DND-41 (cell line): ENCODE results near the gene ZMIZ1.
"Not testable (repeated sequence)": the region's sequence is repeated elsewhere in the genome, so short reads cannot be mapped to it uniquely, and the experiment has no call there.

Experiments
- ATAC-seq: fragments of 200-7000 bp; cut with Tn5 transposase; 3 replicates; pipeline ENCODE4 v1.9.1; 2021; ENCODE audit warnings: low read depth; ENCODE audit not compliant: insufficient read depth
- DNase-seq: peaks from one replicate; pipeline ENCODE4 v3.0.0-alpha.2; 2020
- H2AFZ ChIP-seq: 2 replicates; pipeline ENCODE4 v1.6.0; 2012; ENCODE audit warnings: low read depth, low read length
- H3K27ac ChIP-seq: 2 replicates; pipeline ENCODE4 v1.5.1; 2012; ENCODE audit warnings: low read length, inconsistent platforms
- H3K27me3 ChIP-seq: fragments of 200-600 bp; sonication (generic); 2 replicates; pipeline ENCODE4 v1.6.0; 2012; ENCODE audit warnings: low read length, mild to moderate bottlenecking, inconsistent platforms; ENCODE audit not compliant: insufficient read depth, poor library complexity
- H3K36me3 ChIP-seq: 2 replicates; pipeline ENCODE4 v1.5.1; 2012; ENCODE audit warnings: low read length, inconsistent platforms; ENCODE audit not compliant: insufficient read depth
- H3K4me1 ChIP-seq: 2 replicates; pipeline ENCODE4 v1.5.1; 2012; ENCODE audit warnings: mild to moderate bottlenecking, low read length; ENCODE audit not compliant: insufficient read depth
- H3K4me2 ChIP-seq: 2 replicates; pipeline ENCODE4 v1.6.0; 2012; ENCODE audit warnings: mild to moderate bottlenecking, moderate library complexity, low read length, inconsistent platforms; ENCODE audit not compliant: insufficient read depth
- H3K4me3 ChIP-seq, 2 experiments: fragments of 200-600 bp in 1 of 2; shearing (Covaris generic) in 1 of 2; 2 replicates each; pipeline ENCODE4 v1.5.1; 2012 to 2016; ENCODE audit warnings: inconsistent platforms in 2 of 2, low read length in 2 of 2, mild to moderate bottlenecking in 2 of 2, low read depth in 1 of 2, moderate library complexity in 1 of 2
- H3K79me2 ChIP-seq: 2 replicates; pipeline ENCODE4 v1.6.0; 2012; ENCODE audit warnings: low read length, inconsistent platforms; ENCODE audit not compliant: insufficient read depth
- H3K9ac ChIP-seq: 2 replicates; pipeline ENCODE4 v1.6.0; 2012; ENCODE audit warnings: low read depth, mild to moderate bottlenecking, inconsistent platforms, low read length, moderate library complexity
- H3K9me3 ChIP-seq: 2 replicates; pipeline ENCODE4 v1.5.1; 2012; ENCODE audit warnings: low read length, moderate library complexity, mild to moderate bottlenecking, inconsistent platforms; ENCODE audit not compliant: insufficient read depth, severe bottlenecking
- H4K20me1 ChIP-seq: 2 replicates; pipeline ENCODE4 v1.6.0; 2012; ENCODE audit warnings: low read length; ENCODE audit not compliant: insufficient read depth
- CTCF ChIP-seq: IDR thresholded peaks from 2 replicates; pipeline ENCODE4 v1.5.1; 2012; ENCODE audit warnings: borderline replicate concordance, low read length, moderate library complexity, mild to moderate bottlenecking; ENCODE audit not compliant: poor library complexity, severe bottlenecking; ENCODE audit errors: extremely low read depth
- EZH2 ChIP-seq: IDR thresholded peaks from 3 replicates; pipeline ENCODE4 v1.6.1; 2012; ENCODE audit warnings: borderline replicate concordance, low read depth, mild to moderate bottlenecking, moderate library complexity, low read length, inconsistent platforms; ENCODE audit not compliant: severe bottlenecking

The ZMIZ1 gene

GRCh38 chr10:79331226-79331625, 262.5 kb downstream of the ZMIZ1 start:
- no peak overlapping the region for H3K27ac ChIP-seq
- peaks cover 7% of the 10 kb centered on the region; the same call in 1 of the 2 replicates for H3K4me1 ChIP-seq
- H4K20me1 ChIP-seq = peaks cover 30% of the 10 kb centered on the region
- H2AFZ ChIP-seq = no peak overlapping the region
- no peak overlapping the region for H3K9ac ChIP-seq
- no peaks in the 10 kb centered on the region for H3K9me3 ChIP-seq
- TF ChIP-seq EZH2 (no peak), CTCF (no peak)
- H3K4me3 ChIP-seq = no peak overlapping the region
- H3K36me3 ChIP-seq = no peaks in the 10 kb centered on the region
- peaks cover 13% of the 10 kb centered on the region for H3K27me3 ChIP-seq
- no peaks in the 10 kb centered on the region for H3K79me2 ChIP-seq
- no peak for ATAC-seq
- DNase-seq = no peak
- H3K4me2 ChIP-seq = no peak overlapping the region

- Histone ChIP-seq H3K27ac (no peak overlapping the region), H2AFZ (no peak overlapping the region), H3K9me3 (no peaks in the 10 kb centered on the region), H3K4me3 (no peak overlapping the region), H3K79me2 (no peaks in the 10 kb centered on the region), H3K4me2 (no peak overlapping the region), H3K4me1 (peaks cover 7% of the 10 kb centered on the region; the same call in 1 of the 2 replicates), H3K36me3 (no peaks in the 10 kb centered on the region), H3K27me3 (peaks cover 13% of the 10 kb centered on the region), H4K20me1 (peaks cover 28% of the 10 kb centered on the region), H3K9ac (no peak overlapping the region)
- TF ChIP-seq EZH2 (no peak), CTCF (no peak)
- DNase-seq = no peak
- 0 out of 3 replicates have a peak, but pooled peaks have one; percentile 27 for ATAC-seq
Observed at GRCh38 chr10:79331709-79332108, 262.9 kb downstream of the ZMIZ1 start.

- H3K27ac ChIP-seq, H3K9me3 ChIP-seq, H2AFZ ChIP-seq, H3K9ac ChIP-seq, H3K79me2 ChIP-seq, H3K36me3 ChIP-seq, ATAC-seq, DNase-seq, H3K4me3 ChIP-seq, H3K4me2 ChIP-seq, H3K27me3 ChIP-seq, H3K4me1 ChIP-seq: not testable (repeated sequence)
- H4K20me1 ChIP-seq = peaks cover 20% of the 10 kb centered on the region
Observed at GRCh38 chr10:79332610-79333315, 264.0 kb downstream of the ZMIZ1 start.

- no peaks in the 10 kb centered on the region for H3K79me2 ChIP-seq
- H3K4me3 ChIP-seq = no peak overlapping the region
- no peaks in the 10 kb centered on the region for H3K36me3 ChIP-seq
- ATAC-seq (no peak), DNase-seq (no peak)
- H2AFZ ChIP-seq = no peak overlapping the region
- H3K27ac ChIP-seq = no peak overlapping the region
- H4K20me1 ChIP-seq = peaks cover 20% of the 10 kb centered on the region
- H3K4me1 ChIP-seq = peaks cover 7% of the 10 kb centered on the region; the same call in 1 of the 2 replicates
- no peak overlapping the region for H3K9ac ChIP-seq
- TF ChIP-seq EZH2 (no peak), CTCF (no peak)
- peaks cover 7% of the 10 kb centered on the region for H3K27me3 ChIP-seq
- H3K9me3 ChIP-seq = no peaks in the 10 kb centered on the region
- H3K4me2 ChIP-seq = no peak overlapping the region
Observed at GRCh38 chr10:79333513-79333912, 264.7 kb downstream of the ZMIZ1 start.
